ENCODE results near the gene LIMS2.

Gene LIMS2

GRCh38 chr2:127589358-127589757, 86.0 kb downstream of the LIMS2 start:
- Histone ChIP-seq H3K36me3 (ENCODE audit: control insufficient read depth, insufficient read depth, low read length) (no peaks in the 10 kb centered on the region), H3K4ac (ENCODE audit: low read depth, low read length) (no peak overlapping the region), H3K4me1 (ENCODE audit: control insufficient read depth, low read depth, low read length) (no peaks in the 10 kb centered on the region), H3K4me2 (ENCODE audit: low read length) (no peak overlapping the region), H4K8ac (ENCODE audit: low read depth, low read length) (no peak overlapping the region), H3K27ac (ENCODE audit: low read depth, low read length) (no peak overlapping the region), H3K18ac (ENCODE audit: low read length) (no peak overlapping the region), H3K79me2 (ENCODE audit: control insufficient read depth, insufficient read depth, low read length) (no peaks in the 10 kb centered on the region), H3K9ac (ENCODE audit: low read length) (no peak overlapping the region), H2BK120ac (ENCODE audit: low read depth, low read length) (no peak overlapping the region), H2BK5ac (ENCODE audit: low read length) (no peak overlapping the region), H3K27me3 (ENCODE audit: insufficient read depth, low read length, poor library complexity) (no peaks in the 10 kb centered on the region), H3K4me3 (ENCODE audit: low read length) (no peak overlapping the region), H2AK5ac (ENCODE audit: low read length) (no peak overlapping the region), H3K56ac (ENCODE audit: low read length) (no peak overlapping the region), H3K79me1 (ENCODE audit: low read length) (no peaks in the 10 kb centered on the region), H4K5ac (ENCODE audit: low read length) (no peak overlapping the region), H3K23ac (ENCODE audit: low read length) (no peak overlapping the region), H2BK15ac (replicated peaks; ENCODE audit: low read depth) (no peak overlapping the region)
- WGBS (ENCODE audit: extremely low coverage, insufficient coverage, low lambda C conversion rate) = no CpG with 5 or more reads among the region's 3 CpGs
- DNase-seq = no peak
